ENCODE data around the gene LEP.
"Not testable (repeated sequence)": the region's sequence is repeated elsewhere in the genome, so short reads cannot be mapped to it uniquely, and the experiment has no call there.

The LEP gene

GRCh38 chr7:128275681-128276080 lies 34.6 kb downstream of the LEP start:
- DNase-seq = no peak

- DNase-seq = no peak
Observed at GRCh38 chr7:128278366-128278765, 37.3 kb downstream of the LEP start.

GRCh38 chr7:128279124-128279713 lies 38.1 kb downstream of the LEP start:
- DNase-seq = no peak

- DNase-seq = not testable (repeated sequence)
Observed at GRCh38 chr7:128280451-128280850, 39.4 kb downstream of the LEP start.

- DNase-seq = no peak
Observed at GRCh38 chr7:128281605-128282380, 40.7 kb downstream of the LEP start.

- DNase-seq = no peak
Observed at GRCh38 chr7:128284102-128284501, 43.0 kb downstream of the LEP start.

GRCh38 chr7:128287556-128287955 lies 46.5 kb downstream of the LEP start:
- DNase-seq = no peak

- DNase-seq = not testable (repeated sequence)
Observed at GRCh38 chr7:128298004-128298403, 56.9 kb downstream of the LEP start.

GRCh38 chr7:128299109-128299607 lies 58.1 kb downstream of the LEP start:
- DNase-seq = no peak

- no peak for DNase-seq
Observed at GRCh38 chr7:128302139-128302538, 61.1 kb downstream of the LEP start.

- DNase-seq = no peak
Observed at GRCh38 chr7:128303133-128303532, 62.1 kb downstream of the LEP start.

- no peak for DNase-seq
Observed at GRCh38 chr7:128303643-128304042, 62.6 kb downstream of the LEP start.

- no peak for DNase-seq
Observed at GRCh38 chr7:128304212-128304611, 63.1 kb downstream of the LEP start.

GRCh38 chr7:128307061-128307460 lies 66.0 kb downstream of the LEP start:
- DNase-seq = no peak

Data from CD4-positive, alpha-beta T cell treated with Interleukin-12 subunit alpha and Interleukin-12 subunit beta, for 1 hour (primary cell).